Activated CD4-positive, alpha-beta T cell treated with anti-CD3 and anti-CD28 coated beads, Interleukin-2, amount 10 ng/mL, durations not matched to agents 24 days and 14 days (primary cell): ENCODE data around the gene LEMD2. TPM values are rescaled to one million over a fixed set of nuclear protein-coding genes. Genes with fewer than 3 reads are reported as not detected.

Experiments
- DNase-seq: peaks from one replicate; pipeline ENCODE4 v3.0.0; 2022
- H3K27ac Mint-ChIP-seq: one replicate; pipeline ENCODE4 v1.8.0; 2022; ENCODE audit warnings: mild to moderate bottlenecking, mixed read lengths
- H3K27me3 Mint-ChIP-seq: one replicate; pipeline ENCODE4 v1.8.0; 2022; ENCODE audit warnings: mixed read lengths
- H3K36me3 Mint-ChIP-seq: one replicate; pipeline ENCODE4 v1.8.0; 2022; ENCODE audit warnings: low read depth, mild to moderate bottlenecking, mixed read lengths
- H3K4me1 Mint-ChIP-seq: one replicate; pipeline ENCODE4 v1.8.0; 2021; ENCODE audit warnings: mixed read lengths
- H3K4me3 Mint-ChIP-seq: one replicate; pipeline ENCODE4 v1.8.0; 2022; ENCODE audit warnings: mild to moderate bottlenecking, moderate library complexity, mixed read lengths
- H3K9me3 Mint-ChIP-seq: one replicate; pipeline ENCODE4 v1.8.0; 2021; ENCODE audit warnings: mixed read lengths
- intact Hi-C: fragments of 100-400 bp; cut with micrococcal nuclease; formaldehyde crosslinking; loops from one replicate; pipeline ENCODE4 v1.15.1; 2023
- total RNA-seq: library from RNA; stranded (reverse); gene quantifications from 2 replicates; pipeline ENCODE4 v1.2.3, GENCODE V29; 2022

LEMD2 gene
- total RNA-seq, 1 donor from 2014 or later: 66.4 TPM

GRCh38 chr6:33792981-33793380, 4.1 kb upstream of the LEMD2 start:
- Mint-ChIP-seq H3K9me3 (peaks cover 9% of the 10 kb centered on the region), H3K4me3 (no peak overlapping the region), H3K36me3 (peaks cover under 1% of the 10 kb centered on the region), H3K27ac (no peak overlapping the region), H3K27me3 (peaks cover 25% of the 10 kb centered on the region), H3K4me1 (peaks cover 8% of the 10 kb centered on the region)
- DNase-seq: no peak
- intact Hi-C loops: no loop called here

GRCh38 chr6:33791620-33792019, 2.7 kb upstream of the LEMD2 start:
- H3K27me3 Mint-ChIP-seq: peaks cover 21% of the 10 kb centered on the region
- H3K4me1 Mint-ChIP-seq: peaks cover 18% of the 10 kb centered on the region
- no peak overlapping the region for H3K27ac Mint-ChIP-seq
- peaks cover 5% of the 10 kb centered on the region for H3K36me3 Mint-ChIP-seq
- DNase-seq: no peak
- intact Hi-C loops: no loop called here
- H3K9me3 Mint-ChIP-seq: peaks cover 9% of the 10 kb centered on the region
- no peak overlapping the region for H3K4me3 Mint-ChIP-seq

GRCh38 chr6:33790910-33791309, 2.0 kb upstream of the LEMD2 start:
- Mint-ChIP-seq H3K27me3 (peaks cover 21% of the 10 kb centered on the region), H3K36me3 (peaks cover 11% of the 10 kb centered on the region), H3K9me3 (peaks cover 9% of the 10 kb centered on the region), H3K4me1 (peaks cover 25% of the 10 kb centered on the region), H3K27ac (no peak overlapping the region), H3K4me3 (no peak overlapping the region)
- DNase-seq: no peak
- intact Hi-C loops: no loop called here

- peaks cover 9% of the 10 kb centered on the region for H3K9me3 Mint-ChIP-seq
- peaks cover 11% of the 10 kb centered on the region for H3K36me3 Mint-ChIP-seq
- H3K4me1 Mint-ChIP-seq: peaks cover 31% of the 10 kb centered on the region
- H3K27ac Mint-ChIP-seq: peak overlapping the region; percentile 20
- H3K4me3 Mint-ChIP-seq: peak overlapping the region; percentile 38
- DNase-seq: no peak
- intact Hi-C loops: no loop called here
- peaks cover 21% of the 10 kb centered on the region for H3K27me3 Mint-ChIP-seq
Observed at GRCh38 chr6:33790379-33790778, 1.4 kb upstream of the LEMD2 start.

- Mint-ChIP-seq H3K36me3 (peaks cover 19% of the 10 kb centered on the region), H3K4me3 (peak overlapping the region; percentile 84), H3K4me1 (peaks cover 39% of the 10 kb centered on the region), H3K27me3 (peaks cover 18% of the 10 kb centered on the region), H3K27ac (peak overlapping the region; percentile 89), H3K9me3 (peaks cover 9% of the 10 kb centered on the region)
- intact Hi-C loops: loop anchor here (1.0 to 10.0 kb wide), 3 partner anchors 78 to 445 kb away; partner anchors contain the start of genes HMGA1 and UQCC2
- no peak for DNase-seq
Observed at GRCh38 chr6:33789550-33789895, 593 bp upstream of the LEMD2 start.

GRCh38 chr6:33787954-33788693, 806 bp downstream of the LEMD2 start:
- H3K4me1 Mint-ChIP-seq: peaks cover 40% of the 10 kb centered on the region
- H3K36me3 Mint-ChIP-seq: peaks cover 29% of the 10 kb centered on the region
- peak overlapping the region; percentile 88 for H3K4me3 Mint-ChIP-seq
- H3K27me3 Mint-ChIP-seq: peaks cover 11% of the 10 kb centered on the region
- DNase-seq: peak; percentile 90
- peaks cover 9% of the 10 kb centered on the region for H3K9me3 Mint-ChIP-seq
- intact Hi-C loops: loop anchor here (5.0 to 10.0 kb wide), 2 partner anchors 114 to 447 kb away; partner anchors contain the start of gene HMGA1
- peak overlapping the region; percentile 93 for H3K27ac Mint-ChIP-seq

GRCh38 chr6:33787346-33787953, 1.5 kb downstream of the LEMD2 start:
- intact Hi-C loops: loop anchor here (5.0 to 10.0 kb wide), 2 partner anchors 115 to 447 kb away; partner anchors contain the start of gene HMGA1
- DNase-seq: no peak
- H3K4me3 Mint-ChIP-seq: peak overlapping the region; percentile 88
- H3K27me3 Mint-ChIP-seq: peaks cover 5% of the 10 kb centered on the region
- peaks cover 40% of the 10 kb centered on the region for H3K4me1 Mint-ChIP-seq
- peaks cover 32% of the 10 kb centered on the region for H3K36me3 Mint-ChIP-seq
- H3K9me3 Mint-ChIP-seq: peaks cover 9% of the 10 kb centered on the region
- peak overlapping the region; percentile 93 for H3K27ac Mint-ChIP-seq

- H3K27me3 Mint-ChIP-seq: peaks cover 2% of the 10 kb centered on the region
- peak overlapping the region; percentile 88 for H3K4me3 Mint-ChIP-seq
- intact Hi-C loops: loop anchor here (5.0 to 10.0 kb wide), 2 partner anchors 116 to 448 kb away; partner anchors contain the start of gene HMGA1
- H3K27ac Mint-ChIP-seq: peak overlapping the region; percentile 4
- peaks cover 38% of the 10 kb centered on the region for H3K36me3 Mint-ChIP-seq
- H3K9me3 Mint-ChIP-seq: peaks cover 9% of the 10 kb centered on the region
- no peak for DNase-seq
- peaks cover 40% of the 10 kb centered on the region for H3K4me1 Mint-ChIP-seq
Observed at GRCh38 chr6:33786736-33787135, 2.2 kb downstream of the LEMD2 start.

GRCh38 chr6:33785778-33786177, 3.2 kb downstream of the LEMD2 start:
- H3K36me3 Mint-ChIP-seq: peaks cover 42% of the 10 kb centered on the region
- intact Hi-C loops: loop anchor here (5.0 to 10.0 kb wide), 2 partner anchors 117 to 449 kb away; partner anchors contain the start of gene HMGA1
- DNase-seq: no peak
- H3K4me3 Mint-ChIP-seq: peak overlapping the region; percentile 88
- no peak overlapping the region for H3K27ac Mint-ChIP-seq
- H3K4me1 Mint-ChIP-seq: peaks cover 40% of the 10 kb centered on the region
- no peaks in the 10 kb centered on the region for H3K27me3 Mint-ChIP-seq
- H3K9me3 Mint-ChIP-seq: peaks cover 9% of the 10 kb centered on the region

GRCh38 chr6:33784787-33785186, 4.1 kb downstream of the LEMD2 start:
- DNase-seq: no peak
- Mint-ChIP-seq H3K27ac (peak overlapping the region; percentile 39), H3K27me3 (no peaks in the 10 kb centered on the region), H3K4me1 (peaks cover 38% of the 10 kb centered on the region), H3K36me3 (peaks cover 50% of the 10 kb centered on the region), H3K9me3 (peaks cover 8% of the 10 kb centered on the region), H3K4me3 (no peak overlapping the region)
- intact Hi-C loops: loop anchor here (5.0 to 10.0 kb wide), 2 partner anchors 118 to 450 kb away; partner anchors contain the start of gene HMGA1

GRCh38 chr6:33783781-33784520, 5.0 kb downstream of the LEMD2 start:
- intact Hi-C loops: loop anchor here (10.0 kb wide), 1 partner anchor 451 kb away; the partner anchor contains the start of gene HMGA1
- Mint-ChIP-seq H3K36me3 (peaks cover 56% of the 10 kb centered on the region), H3K4me3 (no peak overlapping the region), H3K4me1 (peaks cover 34% of the 10 kb centered on the region), H3K9me3 (no peaks in the 10 kb centered on the region), H3K27ac (no peak overlapping the region), H3K27me3 (no peaks in the 10 kb centered on the region)
- no peak for DNase-seq

- intact Hi-C loops: loop anchor here (10.0 kb wide), 1 partner anchor 452 kb away; the partner anchor contains the start of gene HMGA1
- Mint-ChIP-seq H3K36me3 (peaks cover 59% of the 10 kb centered on the region), H3K27ac (no peak overlapping the region), H3K4me1 (peaks cover 29% of the 10 kb centered on the region), H3K27me3 (no peaks in the 10 kb centered on the region), H3K4me3 (no peak overlapping the region), H3K9me3 (no peaks in the 10 kb centered on the region)
- no peak for DNase-seq
Observed at GRCh38 chr6:33782561-33782960, 6.4 kb downstream of the LEMD2 start.

GRCh38 chr6:33781131-33781975, 7.6 kb downstream of the LEMD2 start:
- Mint-ChIP-seq H3K27ac (no peak overlapping the region), H3K27me3 (no peaks in the 10 kb centered on the region), H3K9me3 (no peaks in the 10 kb centered on the region), H3K4me3 (no peak overlapping the region), H3K4me1 (peaks cover 19% of the 10 kb centered on the region), H3K36me3 (peaks cover 63% of the 10 kb centered on the region)
- intact Hi-C loops: loop anchor here (10.0 kb wide), 1 partner anchor 453 kb away; the partner anchor contains the start of gene HMGA1
- DNase-seq: no peak
